ENCODE data around the gene COL20A1.

GRCh38 chr20:63284083-63284440 is 8.9 kb upstream of the COL20A1 start:
- TF ChIP-seq, protein P1, sequence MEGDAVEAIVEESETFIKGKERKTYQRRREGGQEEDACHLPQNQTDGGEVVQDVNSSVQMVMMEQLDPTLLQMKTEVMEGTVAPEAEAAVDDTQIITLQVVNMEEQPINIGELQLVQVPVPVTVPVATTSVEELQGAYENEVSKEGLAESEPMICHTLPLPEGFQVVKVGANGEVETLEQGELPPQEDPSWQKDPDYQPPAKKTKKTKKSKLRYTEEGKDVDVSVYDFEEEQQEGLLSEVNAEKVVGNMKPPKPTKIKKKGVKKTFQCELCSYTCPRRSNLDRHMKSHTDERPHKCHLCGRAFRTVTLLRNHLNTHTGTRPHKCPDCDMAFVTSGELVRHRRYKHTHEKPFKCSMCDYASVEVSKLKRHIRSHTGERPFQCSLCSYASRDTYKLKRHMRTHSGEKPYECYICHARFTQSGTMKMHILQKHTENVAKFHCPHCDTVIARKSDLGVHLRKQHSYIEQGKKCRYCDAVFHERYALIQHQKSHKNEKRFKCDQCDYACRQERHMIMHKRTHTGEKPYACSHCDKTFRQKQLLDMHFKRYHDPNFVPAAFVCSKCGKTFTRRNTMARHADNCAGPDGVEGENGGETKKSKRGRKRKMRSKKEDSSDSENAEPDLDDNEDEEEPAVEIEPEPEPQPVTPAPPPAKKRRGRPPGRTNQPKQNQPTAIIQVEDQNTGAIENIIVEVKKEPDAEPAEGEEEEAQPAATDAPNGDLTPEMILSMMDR (IDR thresholded peaks at IDR 0.05) = no peak
- TF ChIP-seq POLR2A (IDR thresholded peaks at IDR 0.05) = no peak
- TF ChIP-seq EP300 (IDR thresholded peaks at IDR 0.05) = no peak

Data from tibial nerve (tissue), 4 donors.